Measurements from ENCODE around the gene COL24A1.

The COL24A1 gene

GRCh38 chr1:86176226-86176625, 19.7 kb upstream of the COL24A1 start:
- TF ChIP-seq CTCF (IDR thresholded peaks at IDR 0.05; ENCODE audit: low read depth, low read length), result no peak
- DNase-seq (ENCODE audit: extremely low read depth, low read depth), result no peak

GRCh38 chr1:86175756-86176155, 19.2 kb upstream of the COL24A1 start:
- DNase-seq (ENCODE audit: extremely low read depth, low read depth), result no peak
- TF ChIP-seq CTCF (IDR thresholded peaks at IDR 0.05; ENCODE audit: low read depth, low read length), result no peak

GRCh38 chr1:86169625-86170024, 13.1 kb upstream of the COL24A1 start:
- TF ChIP-seq CTCF (IDR thresholded peaks at IDR 0.05; ENCODE audit: low read depth, low read length), result peak; percentile 24

GRCh38 chr1:86159800-86160199, 3.2 kb upstream of the COL24A1 start:
- TF ChIP-seq CTCF (IDR thresholded peaks at IDR 0.05; ENCODE audit: low read depth, low read length), result no peak
- DNase-seq (ENCODE audit: extremely low read depth, low read depth), result no peak

More at GRCh38 chr1:86169625-86170024, 13.1 kb upstream of the COL24A1 start:
- no peak for DNase-seq (ENCODE audit: extremely low read depth, low read depth)

- no peak for DNase-seq (ENCODE audit: extremely low read depth, low read depth)
- no peak for TF ChIP-seq CTCF (IDR thresholded peaks at IDR 0.05; ENCODE audit: low read depth, low read length)
Measured at GRCh38 chr1:86155807-86156565, 586 bp downstream of the COL24A1 start.

GRCh38 chr1:86155051-86155806, 1.3 kb downstream of the COL24A1 start:
- DNase-seq (ENCODE audit: extremely low read depth, low read depth), result no peak

More at GRCh38 chr1:86155051-86155806, 1.3 kb downstream of the COL24A1 start:
- no peak for TF ChIP-seq CTCF (IDR thresholded peaks at IDR 0.05; ENCODE audit: low read depth, low read length)

All from AG09319 (cell line).